Pons (tissue), 1 donor: ENCODE data around the gene OXT.

Experiments used
- DNase-seq: peaks from one replicate; pipeline ENCODE4 v3.0.0-alpha.2; 2016; ENCODE audit warnings: low spot score

Gene OXT

GRCh38 chr20:3084283-3084985 is 13.0 kb downstream of the OXT start, which contains the start of gene AVP:
AVP (minus strand) TSS chr20:3084724; CDS start chr20:3084674, 50 bp downstream.
- DNase-seq: no peak

GRCh38 chr20:3084986-3085360 is 13.6 kb downstream of the OXT start:
- DNase-seq: no peak

DNA sequence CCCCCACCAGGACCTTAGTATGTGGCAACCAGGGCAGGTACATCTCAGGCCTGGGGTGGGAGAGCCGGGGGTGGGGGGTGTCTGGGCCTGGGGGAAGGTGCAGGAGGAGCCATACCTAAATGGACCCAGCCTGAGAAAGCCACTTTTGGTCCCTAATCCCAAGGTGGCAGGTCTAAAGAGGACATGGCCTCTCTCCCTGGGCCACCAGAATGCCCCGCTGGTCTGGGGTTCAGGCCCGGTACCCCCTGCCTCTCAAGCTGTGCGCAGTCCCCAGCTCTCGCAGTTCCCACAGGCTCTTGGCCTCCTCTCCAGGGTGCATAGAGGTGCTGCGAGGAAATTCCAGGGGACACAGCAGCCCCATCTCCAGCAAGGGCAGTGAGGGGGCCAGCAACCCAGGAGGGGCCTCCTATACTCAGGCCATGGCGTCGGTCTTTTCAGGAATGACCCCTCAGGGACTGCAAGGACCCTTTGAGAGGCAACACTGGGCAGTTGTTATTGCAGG is 14.2 kb downstream of the OXT start:
- DNase-seq: no peak

- DNase-seq: no peak
Observed at GRCh38 chr20:3088031-3088430, 16.6 kb downstream of the OXT start.

DNA sequence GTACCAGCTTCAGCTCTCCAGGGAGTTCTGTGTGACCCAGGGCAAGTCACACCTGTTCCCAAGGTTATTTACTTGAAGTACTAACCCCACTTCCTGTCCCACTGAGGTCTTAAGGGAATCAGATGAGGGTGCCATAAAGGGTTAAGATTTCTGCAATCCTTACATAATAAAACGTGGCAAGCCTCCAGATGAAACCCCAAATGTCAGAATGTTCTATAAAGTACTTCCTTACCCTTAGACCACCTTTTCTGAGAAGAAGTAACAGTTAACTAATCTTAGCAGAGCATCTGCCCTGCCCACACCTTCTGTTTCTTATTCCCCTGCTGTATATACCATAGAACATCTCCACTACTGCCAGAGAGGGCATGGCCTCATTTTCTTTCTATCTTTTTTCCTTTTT is 19.1 kb downstream of the OXT start:
- DNase-seq: no peak

DNA sequence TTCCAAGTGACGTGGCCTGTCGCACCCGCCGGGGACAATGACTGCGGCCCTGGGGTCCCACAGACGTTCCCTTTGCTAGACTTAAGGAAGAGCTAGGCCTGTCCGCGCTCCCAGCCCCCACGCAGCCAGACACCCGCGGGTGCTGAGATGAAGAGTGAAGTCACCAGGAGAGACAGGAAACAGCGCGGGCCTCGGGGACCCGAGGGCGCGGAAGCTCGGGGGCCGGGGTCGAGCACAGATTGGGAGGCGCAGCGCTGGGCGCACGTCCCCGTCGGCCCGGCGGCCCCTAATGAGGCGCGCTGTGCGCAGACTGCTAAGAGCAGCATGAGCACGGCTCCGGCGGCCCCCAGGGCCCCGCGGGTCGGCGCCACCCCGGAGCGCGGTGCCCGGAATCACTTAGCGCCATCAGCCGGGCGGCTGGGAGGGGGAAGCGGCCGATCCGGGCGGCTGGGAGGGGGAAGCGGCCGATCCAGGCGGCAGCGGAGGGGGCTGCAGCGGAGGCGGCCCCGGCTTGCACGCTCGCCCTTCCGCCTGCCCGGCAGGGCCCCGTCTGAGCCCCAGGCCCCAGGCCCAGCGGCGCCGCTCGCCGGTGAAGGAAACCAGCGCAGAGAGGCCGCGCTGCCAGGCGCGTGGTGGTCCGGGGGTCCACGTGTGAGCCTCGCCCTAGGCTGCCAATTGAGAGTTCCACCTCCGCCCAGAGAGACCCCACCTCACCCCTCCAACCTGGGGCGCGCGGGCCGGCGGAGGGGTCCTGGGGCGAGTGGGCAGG is 21.4 kb downstream of the OXT start:
- DNase-seq: no peak

- DNase-seq: no peak
Observed at GRCh38 chr20:3093861-3094361, 22.5 kb downstream of the OXT start.

GRCh38 chr20:3094848-3095629 is 23.6 kb downstream of the OXT start:
- DNase-seq: no peak

- DNase-seq: no peak
Observed at GRCh38 chr20:3100480-3100879, 29.1 kb downstream of the OXT start.

DNA sequence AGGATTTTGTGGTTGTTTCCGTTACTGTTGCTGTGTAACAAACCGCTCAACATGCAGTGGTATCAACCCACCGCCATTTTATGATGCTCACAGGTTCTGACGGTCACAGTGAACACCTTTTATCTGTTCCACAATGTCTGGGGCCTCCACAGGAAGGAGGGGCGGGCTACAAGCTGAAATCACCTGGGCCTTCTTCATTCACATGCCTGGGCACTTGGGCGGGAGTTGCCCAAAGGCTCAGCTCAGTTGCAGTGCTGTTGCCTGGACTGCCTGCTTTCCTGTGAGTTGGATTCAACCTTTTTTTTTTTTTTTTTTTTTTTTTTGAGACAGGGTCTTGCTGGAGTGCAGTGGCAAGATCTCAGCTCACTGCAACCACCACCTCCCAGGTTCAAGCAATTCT is 29.8 kb downstream of the OXT start:
- DNase-seq: no peak

DNA sequence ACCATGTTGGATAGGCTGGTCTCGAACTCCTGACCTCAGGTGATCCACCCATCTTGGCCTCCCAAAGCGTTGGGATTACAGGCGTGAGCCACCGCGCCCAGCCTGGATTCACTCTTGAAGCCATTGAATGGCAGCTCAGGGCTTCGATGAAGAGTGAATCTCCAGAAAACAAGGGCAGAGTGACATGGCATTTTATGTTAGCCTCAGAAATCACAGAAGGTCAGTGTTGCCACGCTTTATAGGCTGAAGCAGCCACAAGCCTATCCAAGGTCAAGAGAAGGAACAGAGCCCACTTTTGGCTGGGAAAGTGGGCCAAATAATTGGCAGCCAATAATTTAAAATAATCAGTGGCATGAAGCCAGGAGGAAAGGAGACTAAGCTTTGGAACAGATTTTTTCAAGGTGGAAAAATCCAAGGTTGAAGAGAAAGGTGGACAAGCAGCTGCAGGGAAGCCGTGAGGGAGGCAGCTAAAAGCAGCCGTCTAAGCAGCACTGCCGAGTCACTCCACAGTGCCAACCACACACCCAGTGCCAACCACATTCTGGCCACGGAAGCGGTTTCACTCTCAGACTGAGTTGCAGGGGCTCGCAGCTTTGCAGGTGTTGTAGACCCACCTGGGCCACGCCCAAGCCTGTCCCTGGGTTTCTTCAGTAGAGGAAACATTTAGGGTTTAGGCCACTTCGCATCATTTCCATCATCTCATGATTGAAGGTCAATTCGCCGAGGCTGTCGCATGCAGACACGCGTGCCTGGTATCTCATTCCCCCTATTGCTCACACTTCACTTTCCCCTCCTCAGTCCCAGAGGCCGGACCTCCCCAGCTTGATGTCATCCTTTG is 30.5 kb downstream of the OXT start:
- no peak for DNase-seq

GRCh38 chr20:3102575-3103368 is 31.4 kb downstream of the OXT start:
- DNase-seq: no peak

DNA sequence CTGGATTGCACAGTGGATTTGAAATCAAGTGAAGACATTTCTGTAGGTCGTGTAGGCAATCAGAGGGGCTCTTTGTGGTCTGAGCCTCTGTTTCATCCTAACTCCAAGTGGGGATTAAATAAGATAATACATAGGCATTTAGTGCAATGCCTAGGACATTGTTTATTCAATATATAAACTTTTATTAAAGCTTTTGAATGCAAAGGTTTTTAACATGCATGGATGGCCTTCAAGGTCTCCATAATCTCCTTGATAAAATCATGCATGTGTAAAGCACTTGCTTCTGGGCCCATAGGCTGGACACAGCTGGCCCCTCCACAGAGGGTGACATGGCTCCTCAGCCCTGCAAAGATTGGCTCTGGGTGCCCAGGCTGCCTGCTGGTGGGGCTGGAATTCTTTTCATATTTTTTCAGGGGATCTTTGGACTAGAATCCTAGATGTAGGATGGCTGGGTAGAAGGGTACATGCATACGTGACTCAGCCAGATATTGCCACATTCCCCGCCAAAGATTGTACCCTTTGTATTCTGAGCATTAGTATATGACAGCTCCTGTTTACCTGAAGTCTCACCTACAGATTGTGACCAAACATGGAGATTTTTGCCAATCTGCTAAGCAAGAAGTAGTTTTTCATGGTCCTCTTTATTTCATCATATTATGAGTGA is 32.1 kb downstream of the OXT start:
- no peak for DNase-seq

DNA sequence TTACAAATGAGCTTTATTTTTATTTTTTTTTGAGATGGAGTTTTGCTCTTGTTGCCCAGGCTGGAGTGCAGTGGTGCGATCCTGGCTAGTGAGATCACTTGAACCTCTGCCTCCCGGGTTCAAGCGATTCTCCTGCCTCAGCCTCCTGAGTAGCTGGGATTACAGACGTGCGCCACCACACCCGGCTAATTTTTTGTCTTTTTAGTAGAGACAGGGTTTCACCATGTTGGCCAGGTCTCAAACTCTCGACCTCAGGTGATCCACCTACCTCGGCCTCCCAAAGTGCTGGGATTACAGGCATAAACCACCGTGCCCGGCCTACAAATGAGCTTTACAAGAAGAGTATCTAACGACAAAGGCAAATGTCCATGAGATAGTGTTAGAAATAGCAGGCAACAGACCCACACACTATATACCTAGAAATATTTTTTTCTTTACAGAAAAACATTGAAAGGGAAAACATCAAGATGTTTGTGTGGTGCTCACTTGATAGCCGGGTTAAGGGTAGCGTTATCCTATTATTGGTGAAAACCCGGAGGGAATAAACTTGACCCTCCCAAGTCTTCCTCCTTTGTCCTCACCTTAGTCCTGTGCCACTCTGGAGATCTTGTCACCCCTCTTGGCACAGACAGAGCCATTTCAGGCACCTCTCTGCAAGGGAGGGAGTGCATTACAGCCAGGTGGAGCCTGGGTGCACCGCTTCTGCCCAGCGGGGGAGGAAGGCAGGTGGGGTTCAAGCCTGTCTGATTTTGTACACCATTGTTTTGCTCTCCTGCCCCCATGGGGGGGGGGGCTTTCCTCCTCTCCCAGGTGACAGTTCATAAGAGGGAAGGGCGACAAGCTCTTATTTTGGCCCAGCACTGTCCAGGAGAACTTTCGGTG is 34.1 kb downstream of the OXT start:
- DNase-seq: no peak

- no peak for DNase-seq
Observed at GRCh38 chr20:3106185-3106584, 34.8 kb downstream of the OXT start.

GRCh38 chr20:3106658-3107463 is 35.4 kb downstream of the OXT start:
- no peak for DNase-seq

DNA sequence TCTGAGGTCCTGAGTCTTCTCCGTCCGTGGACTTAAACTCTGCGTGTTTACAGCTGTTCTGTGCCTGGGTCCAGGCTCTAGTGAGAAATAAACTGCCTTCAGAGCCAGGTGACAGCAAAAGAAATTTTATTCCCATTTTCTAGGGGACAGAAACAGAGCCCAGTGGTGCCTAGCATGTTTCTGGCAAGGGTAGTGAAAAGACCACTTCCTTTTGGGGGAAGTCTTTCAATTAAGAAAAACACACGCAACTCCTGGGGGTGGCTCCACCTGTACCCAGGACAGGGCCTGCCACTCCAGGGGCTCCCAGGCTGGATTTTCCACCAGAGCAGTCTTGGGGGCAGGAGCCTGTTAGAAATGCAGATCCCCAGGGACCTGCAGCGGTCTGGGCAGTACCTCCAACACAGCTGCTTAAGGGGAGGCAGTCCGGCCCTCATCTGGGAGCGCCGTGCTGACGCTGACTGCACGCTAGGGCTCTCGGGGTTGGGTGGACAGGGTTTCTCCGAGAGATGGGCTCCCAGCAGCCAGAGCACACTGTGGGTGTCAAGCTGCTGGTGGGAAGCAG is 36.1 kb downstream of the OXT start:
- DNase-seq: no peak
